Kidney glomerular epithelial cell (primary cell): ENCODE data around the gene SCN10A.

Experiments
- DNase-seq: peaks from one replicate; lab custom pipeline; 2025; lab: John Stamatoyannopoulos, UW

Gene SCN10A

DNA sequence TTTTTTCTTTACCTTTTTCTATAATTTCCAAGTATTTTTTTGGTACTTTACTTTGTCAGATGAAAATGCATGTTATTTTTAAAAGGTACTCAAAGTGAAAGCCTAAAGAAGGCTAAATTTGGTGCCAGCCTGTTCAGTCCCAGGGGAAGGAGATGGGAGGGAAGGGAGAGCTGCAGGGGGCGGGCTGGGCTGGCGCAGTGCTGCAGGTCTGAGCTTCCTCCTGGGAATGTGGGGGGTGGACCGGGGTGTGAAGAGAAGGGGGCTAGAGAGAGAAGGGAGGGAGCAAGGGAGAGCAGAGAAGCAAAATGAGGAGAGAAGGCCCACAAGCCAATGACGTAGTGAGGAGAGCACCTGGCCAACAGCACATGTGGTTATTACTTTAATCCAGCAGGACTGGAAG lies 95.6 kb downstream of the SCN10A start:
- DNase-seq, result no peak

DNA sequence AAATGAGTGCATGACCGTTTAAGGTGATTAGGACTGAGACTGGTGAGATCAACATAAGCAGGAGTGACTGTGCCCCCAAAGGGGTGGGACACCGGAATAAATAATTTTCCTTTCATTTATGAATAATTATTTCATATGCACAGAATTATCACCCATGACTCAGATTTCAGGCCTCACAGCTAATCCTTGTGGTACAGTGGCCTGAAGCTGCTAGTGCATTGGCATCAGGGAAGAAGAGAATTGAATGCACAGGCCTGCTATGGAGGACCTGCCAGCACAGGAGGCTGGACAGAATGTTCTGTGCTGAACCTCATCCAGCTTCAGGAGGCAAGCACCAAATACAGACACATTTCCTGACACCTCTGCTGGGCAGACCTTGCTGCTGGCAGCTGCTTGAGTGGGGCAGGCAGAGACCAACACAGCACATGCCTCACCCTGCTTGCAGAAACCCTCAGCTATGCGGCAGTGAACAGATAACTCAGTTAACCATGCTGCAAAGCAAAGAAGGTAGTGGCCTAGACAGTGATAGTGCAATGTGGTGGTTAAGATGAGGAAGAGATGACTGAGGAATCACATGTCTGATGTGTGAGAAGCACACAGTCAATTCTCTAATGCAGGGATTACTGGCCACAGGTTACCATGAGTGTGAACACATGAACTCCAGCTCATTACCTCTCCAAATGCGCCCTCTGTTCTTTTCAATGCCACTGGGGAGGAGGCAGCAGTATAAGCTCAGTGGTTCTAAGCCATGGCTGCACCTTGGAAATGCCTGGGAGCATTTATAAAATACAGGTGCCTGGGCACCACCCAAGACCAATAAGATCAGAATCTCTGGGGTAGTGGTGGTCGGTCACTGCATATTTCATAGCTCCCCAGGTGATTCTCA lies 98.4 kb downstream of the SCN10A start:
- no peak for DNase-seq

GRCh38 chr3:38713121-38713520 lies 102.9 kb downstream of the SCN10A start:
- no peak for DNase-seq

GRCh38 chr3:38711321-38711720 lies 104.7 kb downstream of the SCN10A start:
- DNase-seq, result no peak

- DNase-seq, result peak; percentile 0
Measured at GRCh38 chr3:38707730-38708129, 108.3 kb downstream of the SCN10A start.

- DNase-seq, result no peak
Measured at GRCh38 chr3:38706961-38707360, 109.1 kb downstream of the SCN10A start.

DNA sequence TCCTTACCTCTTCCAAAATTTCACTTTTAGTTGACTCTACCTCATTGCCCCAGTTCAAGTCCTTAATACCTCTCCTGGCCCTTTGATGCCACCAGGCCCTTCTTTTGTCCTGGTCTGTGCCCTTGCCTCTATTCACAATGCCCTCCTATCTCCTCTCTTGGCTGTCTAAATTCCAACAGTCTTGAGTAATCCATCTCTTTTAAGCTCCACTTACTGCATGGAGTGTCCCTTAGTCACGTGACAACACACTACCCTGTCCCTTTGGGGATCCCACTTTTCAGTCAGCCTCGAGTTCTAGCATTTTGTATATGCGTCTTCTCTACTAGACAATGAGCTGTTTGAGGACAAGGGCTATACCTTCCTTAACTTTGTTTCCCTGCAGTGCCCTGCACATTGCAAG lies 113.8 kb downstream of the SCN10A start:
- DNase-seq, result no peak

GRCh38 chr3:38698760-38699159 lies 117.3 kb downstream of the SCN10A start:
- no peak for DNase-seq

DNA sequence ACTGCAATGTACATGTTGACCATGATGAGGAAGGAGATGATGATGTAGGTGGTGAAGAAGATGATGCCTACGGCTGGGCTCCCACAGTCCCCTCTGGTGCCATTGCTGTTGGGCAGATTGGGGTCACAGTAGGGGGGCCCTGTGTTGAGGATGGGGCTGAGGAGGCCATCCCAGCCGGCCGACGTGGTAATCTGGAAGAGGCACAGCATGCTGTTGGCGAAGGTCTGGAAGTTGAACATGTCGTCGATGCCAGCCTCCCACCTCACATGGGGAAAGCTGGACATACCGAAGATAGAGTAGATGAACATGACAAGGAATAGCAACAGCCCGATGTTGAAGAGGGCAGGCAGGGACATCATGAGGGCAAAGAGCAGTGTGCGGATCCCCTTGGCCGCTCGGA lies 118.0 kb downstream of the SCN10A start:
- no peak for DNase-seq

DNA sequence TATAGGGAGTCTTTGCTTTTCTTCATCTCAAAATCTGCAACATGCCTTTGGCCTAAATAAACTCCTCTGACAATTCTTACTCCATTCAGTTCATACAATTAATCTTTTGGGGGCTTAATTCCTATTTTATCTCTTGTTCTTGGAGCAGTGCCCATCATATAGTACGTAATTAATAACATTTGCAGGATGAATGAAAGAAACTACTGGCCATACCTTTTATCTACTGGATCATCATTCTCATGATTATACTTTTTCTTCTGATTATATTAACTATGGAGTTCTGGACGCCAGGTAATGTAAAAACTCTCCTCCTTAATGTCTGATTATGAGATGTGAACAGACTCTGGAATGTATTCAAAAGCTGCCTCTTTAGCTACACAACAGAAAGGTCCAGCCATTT lies 120.0 kb downstream of the SCN10A start:
- no peak for DNase-seq

DNA sequence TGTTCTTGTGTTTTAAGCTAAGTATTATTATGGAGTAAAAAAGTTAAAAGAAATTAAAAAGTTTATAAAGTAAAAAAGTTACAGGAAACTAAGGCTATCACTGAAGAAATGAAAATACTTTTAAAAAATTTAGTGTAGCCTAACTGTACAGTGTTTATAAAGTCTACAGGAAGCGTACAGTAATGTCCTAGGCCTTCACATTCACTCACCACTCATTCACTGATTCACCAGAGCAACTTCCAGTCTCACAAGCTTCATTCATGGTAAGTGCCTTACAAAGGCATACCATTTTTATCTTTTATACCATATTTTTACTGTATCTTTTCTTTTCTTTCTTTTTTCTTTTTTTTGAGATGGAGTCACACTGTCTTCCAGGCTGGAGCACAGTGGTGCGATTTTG lies 125.8 kb downstream of the SCN10A start:
- no peak for DNase-seq

DNA sequence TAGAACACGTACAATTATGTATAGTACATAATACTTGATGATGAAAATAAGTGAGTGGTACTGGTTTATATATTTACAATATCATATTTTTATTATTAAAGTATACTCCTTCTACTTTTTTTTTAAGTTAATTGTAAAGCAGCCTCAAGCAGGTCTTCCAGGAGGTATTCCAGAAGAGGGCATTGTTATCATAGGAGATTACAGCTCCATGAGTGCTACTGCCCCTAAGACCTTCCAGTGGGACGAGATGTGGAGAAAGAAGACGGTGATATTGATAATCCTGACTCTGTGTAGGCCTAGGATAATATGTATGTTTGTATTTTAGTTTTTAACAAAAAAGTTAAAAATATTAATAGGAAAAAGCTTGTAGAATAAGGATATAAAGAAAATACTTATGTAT lies 126.2 kb downstream of the SCN10A start:
- no peak for DNase-seq

GRCh38 chr3:38689346-38689745 lies 126.7 kb downstream of the SCN10A start:
- DNase-seq, result no peak

- no peak for DNase-seq
Measured at GRCh38 chr3:38687321-38687720, 128.7 kb downstream of the SCN10A start.

DNA sequence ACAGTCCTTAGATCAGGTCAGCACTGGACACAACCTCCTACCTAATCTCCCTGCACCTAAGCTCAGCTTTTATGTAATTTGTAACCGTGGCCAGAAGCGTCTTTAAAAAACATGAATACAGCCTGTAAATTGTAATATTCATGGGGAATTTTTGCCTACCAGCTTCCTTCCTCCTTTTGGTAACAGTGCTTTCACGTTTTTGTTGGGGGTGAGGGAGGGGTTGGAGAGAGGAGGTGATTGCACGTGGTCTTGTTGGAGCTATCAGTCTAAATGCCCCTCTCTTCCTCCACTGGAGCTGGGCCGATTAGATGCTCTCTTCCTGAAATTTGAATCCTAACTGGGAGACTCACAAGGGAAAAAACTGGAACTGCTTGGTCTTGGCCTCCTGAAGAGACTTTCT lies 131.5 kb downstream of the SCN10A start:
- no peak for DNase-seq

DNA sequence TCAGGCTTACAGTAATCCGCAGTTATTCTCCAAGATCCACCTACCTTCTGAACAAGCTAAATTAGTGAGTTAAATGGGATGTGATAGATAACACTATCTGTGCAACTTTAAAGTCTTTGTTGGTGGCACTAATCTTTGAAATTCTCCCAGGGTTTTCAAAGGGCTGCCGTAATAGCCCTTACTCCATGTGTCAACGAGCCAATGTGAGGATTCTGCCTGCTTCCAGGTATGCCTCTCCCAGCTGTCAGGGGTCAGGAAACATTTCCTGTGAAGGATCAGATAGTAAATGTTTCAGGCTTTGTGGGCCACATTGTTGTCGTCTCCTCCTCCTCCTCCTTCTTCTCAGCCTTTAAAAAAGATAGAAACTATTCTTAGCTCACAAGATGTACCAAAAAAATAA lies 146.3 kb downstream of the SCN10A start:
- no peak for DNase-seq

DNA sequence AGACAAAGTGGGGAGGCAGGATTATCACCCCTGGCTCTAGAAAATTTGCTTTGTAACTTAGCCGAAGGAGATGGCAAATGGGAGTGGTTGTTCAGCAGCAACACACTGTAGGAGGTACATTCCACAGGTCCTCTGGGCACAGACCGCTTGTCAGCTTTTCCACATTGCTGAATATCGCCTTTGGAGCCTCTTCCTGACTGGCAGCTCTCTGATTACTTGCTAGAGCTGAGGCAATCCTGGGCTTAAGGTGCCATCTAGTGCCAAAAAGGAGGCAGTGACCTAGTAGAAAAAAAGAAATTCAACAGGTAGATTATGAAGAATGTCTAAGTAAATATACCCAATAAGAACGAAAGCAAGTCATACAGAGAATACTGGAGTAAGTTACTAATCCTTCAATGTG lies 153.5 kb downstream of the SCN10A start:
- peak; percentile 4 for DNase-seq

GRCh38 chr3:38658841-38659240 lies 157.2 kb downstream of the SCN10A start:
- no peak for DNase-seq

GRCh38 chr3:38657369-38657768 lies 158.6 kb downstream of the SCN10A start:
- no peak for DNase-seq

GRCh38 chr3:38655708-38656300 lies 160.2 kb downstream of the SCN10A start:
- DNase-seq, result peak; percentile 41

- DNase-seq, result no peak
Measured at GRCh38 chr3:38653685-38654537, 162.1 kb downstream of the SCN10A start.

GRCh38 chr3:38652934-38653333 lies 163.1 kb downstream of the SCN10A start:
- no peak for DNase-seq
